BLaER1 (cell line): ENCODE results near the gene FBF1.

Source experiments
- H3K27ac ChIP-seq: shearing (Covaris generic); formaldehyde crosslinking; 2 replicates; pipeline ENCODE4 v1.8.1; 2022
- H3K27me3 ChIP-seq: shearing (Covaris generic); formaldehyde crosslinking; 2 replicates; pipeline ENCODE4 v1.8.1; 2022
- H3K36me3 ChIP-seq: shearing (Covaris generic); formaldehyde crosslinking; 2 replicates; pipeline ENCODE4 v1.8.1; 2022
- H3K4me1 ChIP-seq: shearing (Covaris generic); formaldehyde crosslinking; 2 replicates; pipeline ENCODE4 v1.8.1; 2022
- H3K4me2 ChIP-seq: shearing (Covaris generic); formaldehyde crosslinking; 2 replicates; pipeline ENCODE4 v1.8.1; 2022
- H3K4me3 ChIP-seq: shearing (Covaris generic); formaldehyde crosslinking; 2 replicates; pipeline ENCODE4 v1.8.1; 2022
- H3K9ac ChIP-seq: shearing (Covaris generic); formaldehyde crosslinking; 2 replicates; pipeline ENCODE4 v1.8.1; 2022
- H3K9me3 ChIP-seq: shearing (Covaris generic); formaldehyde crosslinking; 2 replicates; pipeline ENCODE4 v1.8.1; 2022
- H4K20me1 ChIP-seq: shearing (Covaris generic); formaldehyde crosslinking; 2 replicates; pipeline ENCODE4 v1.8.1; 2022
- Cebpa-rat ChIP-seq: shearing (Covaris generic); IDR thresholded peaks from 2 replicates; pipeline ENCODE4 v1.8.1; 2022

Gene FBF1

DNA sequence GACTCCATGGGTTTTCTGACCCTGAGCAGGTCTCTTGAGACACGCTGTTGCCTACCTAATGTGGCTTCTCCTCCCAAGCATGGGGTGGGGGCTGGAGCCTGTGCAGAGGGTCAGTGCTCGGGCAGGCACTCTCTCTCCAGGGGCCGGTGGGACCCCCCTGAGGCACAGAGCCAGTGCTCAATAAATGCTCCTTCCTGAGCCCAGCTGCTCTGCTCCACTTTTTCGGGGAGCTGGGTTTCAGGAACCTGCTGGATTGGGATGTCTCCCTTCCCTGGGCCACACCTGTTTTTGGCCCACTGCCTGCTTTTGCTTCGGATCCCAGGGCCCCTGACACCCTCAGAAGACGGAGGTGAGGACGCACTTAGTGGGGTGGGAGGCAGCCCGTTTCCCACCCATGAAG is 42.8 kb downstream of the FBF1 start:
- Histone ChIP-seq H3K27me3 (no peaks in the 10 kb centered on the region), H3K9me3 (no peaks in the 10 kb centered on the region), H3K4me1 (peaks cover 47% of the 10 kb centered on the region), H3K9ac (no peak overlapping the region), H3K4me2 (peak overlapping the region; percentile 98), H3K4me3 (no peak overlapping the region), H3K36me3 (peaks cover 53% of the 10 kb centered on the region), H3K27ac (no peak overlapping the region), H4K20me1 (peaks cover 20% of the 10 kb centered on the region)
- no peak for TF ChIP-seq Cebpa-rat

DNA sequence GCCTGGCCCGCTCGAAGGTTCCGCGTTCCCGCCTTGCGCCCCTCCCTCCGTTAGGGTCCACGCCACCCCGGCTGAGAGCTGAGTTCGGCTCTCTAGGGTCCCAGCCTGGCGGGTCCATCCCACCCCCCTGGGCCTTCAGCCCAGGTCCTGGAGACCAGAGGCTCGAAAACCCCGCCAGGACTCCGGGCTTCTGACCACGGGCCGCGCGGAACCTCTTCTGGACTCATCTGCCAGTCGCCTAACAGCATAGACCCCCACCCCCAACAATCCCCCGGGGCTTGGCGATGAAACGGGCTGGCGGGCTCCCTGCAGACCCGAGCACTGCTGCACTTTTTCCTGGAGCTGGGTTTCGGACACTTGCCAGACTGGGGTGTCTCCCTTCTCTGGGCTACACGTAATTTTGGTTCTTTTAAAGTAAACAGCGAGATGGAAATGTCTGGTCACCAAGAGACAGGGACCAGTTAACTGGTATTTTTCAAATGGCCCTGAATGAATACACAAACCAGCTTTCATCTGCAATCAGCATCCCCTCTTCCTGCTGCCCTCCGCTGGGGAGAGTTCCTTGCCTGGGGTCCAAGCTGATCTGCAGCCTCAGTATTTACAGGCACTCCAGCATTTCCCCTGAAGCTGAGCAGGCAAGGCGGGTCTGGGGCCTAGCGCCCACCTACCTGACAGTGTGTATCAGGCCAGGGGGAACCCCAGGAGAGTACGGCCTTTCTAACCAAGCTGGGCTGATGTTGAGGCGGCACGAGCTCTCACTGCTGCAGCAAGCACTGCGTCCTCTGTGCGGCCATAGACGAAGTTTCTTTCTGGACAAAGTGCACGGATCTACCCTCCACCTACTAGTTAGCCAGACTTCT is 43.5 kb downstream of the FBF1 start:
- peak overlapping the region; percentile 98 for H3K4me2 ChIP-seq
- no peaks in the 10 kb centered on the region for H3K9me3 ChIP-seq
- peaks cover 50% of the 10 kb centered on the region for H3K4me1 ChIP-seq
- TF ChIP-seq Cebpa-rat: no peak
- peak overlapping the region; percentile 96 for H3K27ac ChIP-seq
- peak overlapping the region; percentile 91 for H3K9ac ChIP-seq
- no peaks in the 10 kb centered on the region for H3K27me3 ChIP-seq
- peak overlapping the region; percentile 90 for H3K4me3 ChIP-seq
- peaks cover 53% of the 10 kb centered on the region for H3K36me3 ChIP-seq
- peaks cover 27% of the 10 kb centered on the region for H4K20me1 ChIP-seq

DNA sequence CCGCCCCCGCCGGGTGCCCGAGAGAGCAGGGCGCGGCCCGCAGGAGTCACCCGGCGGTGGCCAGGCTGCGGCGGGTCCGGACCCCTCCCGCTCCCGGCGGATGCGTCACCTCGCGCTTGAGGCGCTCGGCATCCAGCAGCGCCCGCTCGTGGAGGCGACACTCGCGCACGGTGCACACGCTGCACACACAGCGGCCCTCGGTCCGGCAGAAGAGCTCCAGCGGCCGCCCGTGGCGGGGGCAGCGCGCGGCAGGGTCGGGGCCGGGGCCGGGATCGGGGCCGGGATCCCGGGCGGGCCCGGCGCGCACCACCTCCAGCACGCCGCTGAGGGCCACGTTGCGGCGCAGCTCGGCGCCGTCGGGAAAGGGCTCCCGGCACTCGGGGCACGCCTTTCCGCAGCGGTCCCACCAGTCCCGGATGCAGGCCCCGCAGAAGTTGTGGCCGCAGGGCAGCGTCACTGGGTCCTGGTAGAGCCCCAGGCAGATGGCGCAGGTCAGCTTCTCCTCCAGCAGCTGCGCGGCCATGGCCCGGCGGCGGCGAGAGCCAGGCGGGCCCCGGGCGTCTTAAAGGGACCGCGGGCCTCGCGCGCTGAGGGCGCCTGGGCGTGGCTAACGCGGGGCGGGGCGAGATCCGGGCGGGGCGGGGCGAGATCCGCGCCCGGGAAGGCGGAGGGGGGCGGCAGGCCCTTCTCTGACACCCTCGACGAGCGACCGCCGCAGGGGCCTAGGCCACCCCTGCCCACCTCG is 44.3 kb downstream of the FBF1 start, which contains the start of gene TRIM65:
Gene TRIM65 (minus strand): TSS at position 537 of the 745 bp plus-strand sequence. CDS start 14 bp downstream, at position 523.
- Histone ChIP-seq H3K27me3 (no peaks in the 10 kb centered on the region), H3K9me3 (no peaks in the 10 kb centered on the region), H3K4me2 (peak within 1 kb of the TSS; percentile 98), H3K36me3 (peaks cover 53% of the 10 kb centered on the region), H3K9ac (peak within 1 kb of the TSS; percentile 91), H3K4me3 (peak within 1 kb of the TSS; percentile 90), H3K4me1 (peaks cover 50% of the 10 kb centered on the region), H4K20me1 (peaks cover 35% of the 10 kb centered on the region), H3K27ac (peak within 1 kb of the TSS; percentile 96)
- no peak for TF ChIP-seq Cebpa-rat

DNA sequence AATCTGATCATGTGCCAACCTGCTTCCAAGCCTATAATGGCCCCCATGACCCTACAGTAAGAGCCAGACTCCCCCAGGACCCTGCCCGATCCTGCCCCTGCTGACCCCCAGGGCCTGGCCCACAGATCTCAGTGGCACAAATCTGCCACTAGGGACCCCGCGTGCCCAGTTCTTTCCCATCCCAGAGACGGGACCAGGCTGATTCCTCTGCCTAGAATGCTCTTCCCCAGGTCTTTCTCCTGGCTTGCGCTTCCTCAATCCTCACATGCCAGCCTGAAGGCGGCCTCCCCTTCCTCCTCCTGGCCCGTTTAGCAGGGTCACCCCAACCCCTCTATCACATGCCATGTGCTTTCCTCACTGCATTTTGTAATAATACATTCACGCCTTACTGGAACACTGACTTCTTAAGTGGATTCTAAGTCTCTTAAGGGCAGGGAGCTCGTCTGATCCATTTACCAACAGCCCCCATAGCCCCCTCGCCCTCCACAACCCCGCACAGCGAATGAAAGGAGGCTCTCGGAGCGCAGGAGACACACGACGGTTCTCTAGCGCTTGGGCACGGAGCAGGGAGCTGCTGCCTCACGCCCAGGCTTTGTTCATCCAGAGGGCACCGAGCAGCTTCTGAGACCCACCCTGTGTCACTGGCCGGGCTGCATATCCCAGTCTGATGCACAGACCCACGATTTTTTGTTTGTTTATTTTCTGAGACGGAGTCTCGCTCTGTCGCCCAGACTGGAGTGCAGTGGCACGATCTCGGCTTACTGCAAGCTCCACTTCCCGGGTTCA is 45.3 kb downstream of the FBF1 start:
- H3K4me2 ChIP-seq: peak overlapping the region; percentile 98
- H3K36me3 ChIP-seq: peaks cover 53% of the 10 kb centered on the region
- H3K27ac ChIP-seq: peak overlapping the region; percentile 96
- TF ChIP-seq Cebpa-rat: no peak
- H3K4me1 ChIP-seq: peaks cover 50% of the 10 kb centered on the region
- no peaks in the 10 kb centered on the region for H3K27me3 ChIP-seq
- H3K9ac ChIP-seq: peak overlapping the region; percentile 91
- no peaks in the 10 kb centered on the region for H3K9me3 ChIP-seq
- peak overlapping the region; percentile 90 for H3K4me3 ChIP-seq
- H4K20me1 ChIP-seq: peaks cover 45% of the 10 kb centered on the region

DNA sequence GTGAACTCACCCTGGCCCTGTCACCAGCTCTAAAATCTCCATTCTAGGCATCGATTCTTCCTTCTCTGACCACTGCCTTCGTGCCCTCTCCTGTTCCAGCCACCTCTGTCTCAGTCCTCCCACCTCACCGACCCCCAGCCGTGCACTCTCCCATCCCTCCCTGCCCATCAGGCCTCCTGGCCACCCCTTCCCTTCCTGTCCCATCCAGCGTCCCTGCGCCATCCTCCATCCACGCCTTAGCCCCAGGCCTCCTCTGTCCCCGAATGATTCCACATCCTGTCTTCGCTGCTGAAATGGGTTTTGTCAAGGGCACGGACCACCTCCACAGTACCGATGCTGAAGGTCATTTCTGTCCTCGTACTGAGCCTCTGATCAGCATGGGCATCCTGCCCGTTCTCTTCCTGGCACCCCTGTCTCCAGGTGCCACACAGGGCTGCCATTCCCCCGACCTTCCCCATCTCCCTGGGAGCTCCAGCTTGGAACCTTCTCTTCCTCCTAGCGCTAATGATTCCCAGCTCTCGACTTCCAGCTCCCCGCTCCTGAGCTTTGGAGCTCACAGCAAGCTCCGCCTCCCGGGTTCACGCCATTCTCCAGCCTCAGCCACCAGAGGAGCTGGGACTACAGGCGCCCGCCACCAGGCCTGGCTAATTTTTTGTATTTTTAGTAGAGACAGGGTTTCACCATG is 46.7 kb downstream of the FBF1 start:
- Histone ChIP-seq H3K4me2 (peak overlapping the region; percentile 98), H3K27ac (peak overlapping the region; percentile 49; the same call in 1 of the 2 replicates), H3K4me1 (peaks cover 50% of the 10 kb centered on the region), H3K9ac (peak overlapping the region; percentile 58), H3K27me3 (no peaks in the 10 kb centered on the region), H3K9me3 (no peaks in the 10 kb centered on the region), H3K4me3 (no peak overlapping the region), H3K36me3 (peaks cover 53% of the 10 kb centered on the region), H4K20me1 (peaks cover 50% of the 10 kb centered on the region)
- no peak for TF ChIP-seq Cebpa-rat

DNA sequence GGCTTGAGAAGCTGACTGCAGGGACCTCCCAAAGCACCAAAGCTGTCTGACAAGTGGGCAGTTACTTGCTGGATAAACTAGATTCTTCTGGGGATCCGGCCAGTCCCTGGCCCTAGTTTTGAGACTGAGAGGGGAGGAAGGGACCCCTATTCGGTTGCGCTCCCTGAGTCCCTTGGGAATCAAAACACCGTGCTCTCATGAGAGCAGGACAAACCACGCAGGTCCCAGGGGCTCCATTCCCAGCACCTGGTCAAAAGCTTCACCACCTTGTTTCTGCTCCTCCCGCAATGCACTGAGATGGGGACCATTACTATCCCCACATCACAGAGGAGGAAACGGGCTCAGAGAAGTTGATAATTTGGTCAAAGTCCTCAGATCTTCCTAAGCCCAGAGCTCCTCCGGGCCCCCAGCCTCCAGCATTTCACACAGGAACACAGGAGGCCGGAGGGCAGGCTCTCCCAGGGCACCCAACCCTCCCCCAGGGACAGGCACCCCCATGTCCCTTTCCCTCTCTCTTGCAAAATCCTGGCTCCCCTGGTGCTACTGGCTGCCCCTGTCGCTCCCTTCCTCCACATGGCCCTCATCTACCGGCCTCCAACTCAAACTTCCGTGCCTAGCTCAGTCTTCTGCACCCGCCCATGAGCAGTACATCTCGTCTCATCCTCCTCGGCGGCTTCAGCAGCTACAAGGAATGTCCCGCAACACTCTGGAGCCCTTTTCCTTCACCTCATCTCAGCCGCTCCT is 47.4 kb downstream of the FBF1 start:
- Histone ChIP-seq H3K36me3 (peaks cover 49% of the 10 kb centered on the region), H3K4me2 (peak overlapping the region; percentile 98), H3K9ac (peak overlapping the region; percentile 58), H3K4me3 (no peak overlapping the region), H4K20me1 (peaks cover 50% of the 10 kb centered on the region), H3K4me1 (peaks cover 50% of the 10 kb centered on the region), H3K9me3 (no peaks in the 10 kb centered on the region), H3K27ac (peak overlapping the region; percentile 49; the same call in 1 of the 2 replicates), H3K27me3 (no peaks in the 10 kb centered on the region)
- TF ChIP-seq Cebpa-rat: no peak

DNA sequence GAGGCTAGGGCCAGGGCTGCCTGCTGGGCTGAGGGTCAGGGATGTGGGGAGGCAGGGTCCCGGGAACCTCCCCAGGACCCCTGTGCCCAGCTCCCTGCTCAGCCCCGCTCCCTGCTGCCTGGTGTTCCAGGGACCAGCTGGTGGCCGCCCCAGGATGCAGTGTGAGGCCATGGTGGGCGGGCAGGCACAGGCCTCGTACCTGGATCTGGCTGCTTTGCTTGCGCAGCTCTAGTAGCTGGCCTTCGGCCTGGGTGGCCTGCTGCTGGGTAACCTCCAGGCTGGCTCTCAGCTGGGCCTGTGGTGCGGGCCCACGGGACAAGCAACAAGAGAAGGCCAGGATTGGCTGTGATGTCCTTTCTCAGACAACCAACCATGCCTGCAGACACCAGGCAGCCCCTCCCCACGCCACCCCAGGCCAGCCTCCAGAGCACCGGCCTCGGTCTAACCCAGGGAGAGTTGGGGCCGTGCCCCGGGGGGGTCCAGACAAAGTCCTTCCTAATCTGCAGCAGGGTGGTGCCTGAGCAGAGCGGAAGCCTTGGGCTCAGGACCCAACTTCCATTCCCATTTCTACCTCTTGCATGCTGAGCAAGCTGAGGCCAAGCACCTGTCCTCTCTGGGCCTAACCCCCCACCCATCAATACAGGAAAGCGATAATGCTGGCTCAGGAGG is 48.2 kb downstream of the FBF1 start:
- Histone ChIP-seq H3K9me3 (no peaks in the 10 kb centered on the region), H4K20me1 (peaks cover 50% of the 10 kb centered on the region), H3K4me3 (no peak overlapping the region), H3K9ac (peak overlapping the region; percentile 58; the same call in 1 of the 2 replicates), H3K4me1 (peaks cover 44% of the 10 kb centered on the region), H3K4me2 (peak overlapping the region; percentile 98), H3K27me3 (no peaks in the 10 kb centered on the region), H3K27ac (peak overlapping the region; percentile 49; the same call in 1 of the 2 replicates), H3K36me3 (peaks cover 46% of the 10 kb centered on the region)
- no peak for TF ChIP-seq Cebpa-rat
